GM12873 (cell line): ENCODE measurements around the gene C19orf18.

Source experiments
- TF ChIP-seq, protein P1 (sequence below): IDR thresholded peaks from 2 replicates; pipeline ENCODE4 v1.5.1; 2012; ENCODE audit warnings: low read depth, mild to moderate bottlenecking, moderate library complexity, low read length, control low read depth; ENCODE audit not compliant: insufficient read depth; ENCODE audit errors: missing control alignments

C19orf18 gene

GRCh38 chr19:57974434-57974833, at the start of gene C19orf18:
TSS of gene C19orf18 (minus strand) at chr19:57974534. CDS start at chr19:57974432, 102 bp downstream.
- TF ChIP-seq, protein P1, sequence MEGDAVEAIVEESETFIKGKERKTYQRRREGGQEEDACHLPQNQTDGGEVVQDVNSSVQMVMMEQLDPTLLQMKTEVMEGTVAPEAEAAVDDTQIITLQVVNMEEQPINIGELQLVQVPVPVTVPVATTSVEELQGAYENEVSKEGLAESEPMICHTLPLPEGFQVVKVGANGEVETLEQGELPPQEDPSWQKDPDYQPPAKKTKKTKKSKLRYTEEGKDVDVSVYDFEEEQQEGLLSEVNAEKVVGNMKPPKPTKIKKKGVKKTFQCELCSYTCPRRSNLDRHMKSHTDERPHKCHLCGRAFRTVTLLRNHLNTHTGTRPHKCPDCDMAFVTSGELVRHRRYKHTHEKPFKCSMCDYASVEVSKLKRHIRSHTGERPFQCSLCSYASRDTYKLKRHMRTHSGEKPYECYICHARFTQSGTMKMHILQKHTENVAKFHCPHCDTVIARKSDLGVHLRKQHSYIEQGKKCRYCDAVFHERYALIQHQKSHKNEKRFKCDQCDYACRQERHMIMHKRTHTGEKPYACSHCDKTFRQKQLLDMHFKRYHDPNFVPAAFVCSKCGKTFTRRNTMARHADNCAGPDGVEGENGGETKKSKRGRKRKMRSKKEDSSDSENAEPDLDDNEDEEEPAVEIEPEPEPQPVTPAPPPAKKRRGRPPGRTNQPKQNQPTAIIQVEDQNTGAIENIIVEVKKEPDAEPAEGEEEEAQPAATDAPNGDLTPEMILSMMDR, result no peak

- TF ChIP-seq, protein P1, result no peak
Observed at GRCh38 chr19:58022283-58022660, 47.9 kb upstream of the C19orf18 start.

DNA sequence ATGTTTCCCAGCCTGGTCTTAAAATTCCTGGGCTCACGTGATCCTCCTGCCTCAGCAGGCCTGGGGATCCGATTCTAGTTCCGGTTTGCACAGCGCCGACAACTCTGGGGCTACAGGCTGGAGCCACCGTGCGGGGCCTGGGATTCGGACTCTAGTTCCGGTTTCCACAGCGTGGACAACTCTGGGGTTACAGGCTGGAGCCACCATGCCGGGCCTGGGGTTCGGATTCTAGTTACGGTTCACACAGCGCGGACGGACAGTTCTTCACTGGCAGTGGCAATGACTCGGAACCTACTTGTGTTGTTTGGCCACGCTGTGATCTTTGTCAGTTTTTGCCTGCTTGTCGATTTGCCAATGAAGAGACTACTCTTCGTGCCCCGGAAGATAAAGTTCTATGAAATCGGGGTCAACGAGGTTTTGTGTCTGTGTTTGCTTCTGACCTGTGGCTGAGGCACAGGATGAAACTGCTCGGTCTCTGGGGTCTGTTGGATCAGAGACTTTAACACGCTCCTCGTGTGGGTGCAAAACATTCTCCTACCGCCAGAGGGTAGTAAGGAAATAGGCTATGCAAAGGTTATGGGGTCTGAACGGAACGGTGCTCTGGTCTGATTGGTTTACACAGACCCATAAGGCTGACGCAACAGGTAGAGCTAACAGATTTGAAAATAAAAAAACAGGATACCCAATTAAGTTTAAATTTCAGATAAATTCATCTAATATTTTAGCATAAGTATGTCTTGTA, 47.4 kb upstream of the C19orf18 start:
- TF ChIP-seq, protein P1, result peak; percentile 49

DNA sequence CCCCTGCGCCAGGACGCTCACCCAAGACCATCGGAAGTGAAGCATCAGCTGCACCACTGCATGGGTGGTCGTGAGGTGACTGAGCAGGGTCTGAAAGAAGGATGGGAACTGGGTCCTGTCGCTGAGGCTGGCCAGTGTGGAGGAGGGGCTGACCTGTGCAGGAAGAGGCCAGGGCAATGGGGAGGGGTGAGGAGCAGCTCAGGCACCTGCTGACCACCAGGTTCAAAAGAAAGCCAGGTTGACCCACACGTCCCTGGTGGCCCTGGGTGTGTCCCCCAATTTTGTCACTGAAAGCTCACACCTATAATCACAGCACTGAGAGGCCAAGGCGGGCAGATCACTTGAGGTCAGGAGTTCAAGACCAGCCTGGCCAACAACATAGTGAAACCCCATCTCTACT, 45.8 kb upstream of the C19orf18 start:
- TF ChIP-seq, protein P1, result no peak

DNA sequence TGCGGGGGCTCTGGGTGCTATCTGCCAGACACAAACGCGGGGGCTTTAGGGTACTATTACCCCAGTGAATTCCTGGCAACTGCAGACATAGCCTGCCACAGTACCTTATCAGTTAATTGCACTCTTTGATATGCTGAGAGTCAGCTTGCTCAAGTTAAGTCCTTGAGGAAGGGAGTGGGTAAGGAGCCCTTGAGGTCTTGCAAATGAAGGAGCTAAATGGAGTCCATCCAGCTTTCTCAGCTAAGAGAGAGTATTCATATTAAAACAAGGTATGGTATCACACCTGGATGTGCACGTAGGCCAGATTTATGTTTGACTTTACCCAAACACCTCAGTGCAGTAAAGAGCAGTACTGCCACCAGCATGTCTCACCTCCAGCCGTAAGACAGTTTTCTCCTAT, 39.8 kb upstream of the C19orf18 start:
- TF ChIP-seq, protein P1, result no peak

- TF ChIP-seq, protein P1, result no peak
Observed at GRCh38 chr19:58010507-58010906, 36.2 kb upstream of the C19orf18 start.

DNA sequence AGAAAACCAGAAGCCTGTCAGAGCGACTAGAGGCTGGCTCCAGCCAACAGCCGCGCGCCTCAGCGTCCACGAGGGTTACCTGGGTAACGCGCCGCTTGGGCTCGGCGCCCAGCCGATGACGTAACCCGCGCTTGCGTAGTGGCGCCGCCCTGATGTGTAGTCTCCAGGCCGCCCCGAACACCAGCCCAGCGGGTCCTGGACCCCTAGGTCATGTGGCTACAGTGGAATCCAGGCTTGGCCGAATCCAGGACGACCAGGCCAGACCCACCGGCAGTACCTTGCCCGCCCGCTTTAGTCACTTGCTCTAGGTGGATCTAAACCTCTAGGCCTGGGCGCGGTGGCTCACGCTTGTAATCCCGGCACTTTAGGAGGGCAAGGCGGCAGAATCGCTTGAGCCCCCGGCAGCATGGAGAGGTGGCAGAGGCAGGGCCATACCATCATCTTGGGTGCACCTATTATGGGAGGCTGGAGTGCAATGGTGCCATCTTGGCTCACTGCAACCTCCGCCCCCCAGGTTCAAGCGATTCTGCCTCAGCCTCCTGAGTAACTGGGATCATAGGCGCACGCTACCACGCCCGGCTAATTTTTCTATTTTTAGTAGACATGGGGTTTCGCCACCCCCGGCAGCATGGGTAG, 35.5 kb upstream of the C19orf18 start:
- TF ChIP-seq, protein P1, result no peak
